HUES6 (cell line): ENCODE results near the gene HSPB7.
"Not testable (repeated sequence)": the region's sequence is repeated elsewhere in the genome, so short reads cannot be mapped to it uniquely, and the experiment has no call there.

Source experiments
- H3K27ac ChIP-seq: 2 replicates; pipeline ENCODE4 v1.7.0; 2013; ENCODE audit warnings: low read depth, mild to moderate bottlenecking, low read length, inconsistent platforms
- H3K27me3 ChIP-seq: 2 replicates; pipeline ENCODE4 v1.6.1; 2013; ENCODE audit warnings: low read length; ENCODE audit not compliant: control insufficient read depth, insufficient read depth
- H3K36me3 ChIP-seq: 2 replicates; pipeline ENCODE4 v1.6.1; 2013; ENCODE audit warnings: low read length; ENCODE audit not compliant: control insufficient read depth, insufficient read depth
- H3K4me1 ChIP-seq: 2 replicates; pipeline ENCODE4 v1.6.1; 2013; ENCODE audit warnings: low read length; ENCODE audit not compliant: control insufficient read depth, insufficient read depth
- H3K4me3 ChIP-seq: 2 replicates; pipeline ENCODE4 v1.5.1; 2013; ENCODE audit warnings: low read depth, low read length
- H3K9ac ChIP-seq: one replicate; pipeline ENCODE4 v1.6.1; 2013; ENCODE audit warnings: mild to moderate bottlenecking, low read length
- H3K9me3 ChIP-seq: 2 replicates; pipeline ENCODE4 v1.6.1; 2013; ENCODE audit warnings: low read depth, low read length; ENCODE audit not compliant: control insufficient read depth, insufficient read depth

Gene HSPB7

GRCh38 chr1:16017461-16018303 is at the start of gene HSPB7:
Gene HSPB7, minus strand, starts transcription at chr1:16018043. Its CDS starts 80 bp downstream, at chr1:16017963.
- Histone ChIP-seq H3K4me3 (no peak within 1 kb of the TSS), H3K4me1 (peaks cover 66% of the 10 kb centered on the region), H3K36me3 (no peaks in the 10 kb centered on the region)

GRCh38 chr1:16067127-16067768 is 49.4 kb upstream of the HSPB7 start:
- Histone ChIP-seq H3K36me3 (no peaks in the 10 kb centered on the region), H3K27ac (no peak overlapping the region), H3K9ac (no peak overlapping the region), H3K4me3 (no peak overlapping the region), H3K4me1 (peaks cover 27% of the 10 kb centered on the region), H3K27me3 (peaks cover 25% of the 10 kb centered on the region), H3K9me3 (no peaks in the 10 kb centered on the region)

More at GRCh38 chr1:16017461-16018303, at the start of gene HSPB7:
- H3K9me3 ChIP-seq, result no peaks in the 10 kb centered on the region
- H3K9ac ChIP-seq, result no peak within 1 kb of the TSS
- no peak within 1 kb of the TSS for H3K27ac ChIP-seq
- peaks cover 5% of the 10 kb centered on the region; the same call in 1 of the 2 replicates for H3K27me3 ChIP-seq

- H3K9me3 ChIP-seq, result no peaks in the 10 kb centered on the region
- no peaks in the 10 kb centered on the region for H3K36me3 ChIP-seq
- peaks cover 27% of the 10 kb centered on the region for H3K4me1 ChIP-seq
- no peak overlapping the region for H3K9ac ChIP-seq
- H3K27me3 ChIP-seq, result peaks cover 15% of the 10 kb centered on the region
- H3K27ac ChIP-seq, result no peak overlapping the region
- no peak overlapping the region for H3K4me3 ChIP-seq
These were observed 48.4 kb upstream of the HSPB7 start for GRCh38 chr1:16066245-16066644.

- Histone ChIP-seq H3K27ac (no peak overlapping the region), H3K27me3 (peaks cover 11% of the 10 kb centered on the region; the same call in 1 of the 2 replicates), H3K4me1 (peaks cover 27% of the 10 kb centered on the region)
These were observed 47.4 kb upstream of the HSPB7 start for GRCh38 chr1:16065269-16065576.

GRCh38 chr1:16064536-16065268 is 46.9 kb upstream of the HSPB7 start:
- H3K4me3 ChIP-seq, result no peak overlapping the region
- H3K27ac ChIP-seq, result no peak overlapping the region
- peaks cover 8% of the 10 kb centered on the region; the same call in 1 of the 2 replicates for H3K27me3 ChIP-seq
- no peaks in the 10 kb centered on the region for H3K9me3 ChIP-seq
- no peak overlapping the region for H3K9ac ChIP-seq
- H3K36me3 ChIP-seq, result no peaks in the 10 kb centered on the region
- H3K4me1 ChIP-seq, result peaks cover 27% of the 10 kb centered on the region

More at GRCh38 chr1:16065269-16065576, 47.4 kb upstream of the HSPB7 start:
- Histone ChIP-seq H3K9me3 (no peaks in the 10 kb centered on the region), H3K4me3 (no peak overlapping the region), H3K36me3 (no peaks in the 10 kb centered on the region), H3K9ac (no peak overlapping the region)

- Histone ChIP-seq H3K27ac (no peak overlapping the region), H3K9ac (no peak overlapping the region), H3K4me3 (no peak overlapping the region), H3K27me3 (peaks cover 8% of the 10 kb centered on the region; the same call in 1 of the 2 replicates), H3K36me3 (no peaks in the 10 kb centered on the region), H3K4me1 (peaks cover 27% of the 10 kb centered on the region), H3K9me3 (no peaks in the 10 kb centered on the region)
These were observed 46.1 kb upstream of the HSPB7 start for GRCh38 chr1:16063921-16064320.

GRCh38 chr1:16063226-16063829 is 45.5 kb upstream of the HSPB7 start:
- Histone ChIP-seq H3K9ac (no peak overlapping the region), H3K4me1 (peaks cover 27% of the 10 kb centered on the region), H3K36me3 (no peaks in the 10 kb centered on the region), H3K27ac (no peak overlapping the region), H3K4me3 (no peak overlapping the region), H3K9me3 (no peaks in the 10 kb centered on the region), H3K27me3 (peaks cover 4% of the 10 kb centered on the region; the same call in 1 of the 2 replicates)

- not testable (repeated sequence) for H3K9me3 ChIP-seq, H3K4me3 ChIP-seq, H3K9ac ChIP-seq, H3K27me3 ChIP-seq, H3K36me3 ChIP-seq, H3K27ac ChIP-seq
- H3K4me1 ChIP-seq, result peaks cover 27% of the 10 kb centered on the region
These were observed 44.8 kb upstream of the HSPB7 start for GRCh38 chr1:16062687-16063075.

- not testable (repeated sequence) for H3K9ac ChIP-seq, H3K4me3 ChIP-seq, H3K27me3 ChIP-seq, H3K27ac ChIP-seq, H3K36me3 ChIP-seq, H3K9me3 ChIP-seq
- H3K4me1 ChIP-seq, result peaks cover 22% of the 10 kb centered on the region
These were observed 44.3 kb upstream of the HSPB7 start for GRCh38 chr1:16061989-16062686.

- Histone ChIP-seq H3K4me3 (no peak overlapping the region), H3K9ac (no peak overlapping the region), H3K36me3 (no peaks in the 10 kb centered on the region), H3K4me1 (peaks cover 22% of the 10 kb centered on the region), H3K9me3 (no peaks in the 10 kb centered on the region), H3K27me3 (peaks cover 4% of the 10 kb centered on the region; the same call in 1 of the 2 replicates), H3K27ac (no peak overlapping the region)
These were observed 43.4 kb upstream of the HSPB7 start for GRCh38 chr1:16061266-16061665.
